SK-N-MC (cell line): ENCODE results near the gene ACOT9.

Experiments used
- DNase-seq: peaks from one replicate; pipeline ENCODE4 v3.0.0-alpha.2; 2011; ENCODE audit warnings: low read depth, low spot score
- H3K27ac ChIP-seq: fragments of 200-600 bp; sonication (generic); 2 replicates; pipeline ENCODE4 v1.5.1; 2016; ENCODE audit warnings: mixed run types
- H3K36me3 ChIP-seq: fragments of 200-600 bp; sonication (generic); 2 replicates; pipeline ENCODE4 v1.6.1; 2017; ENCODE audit warnings: antibody characterized with exemption, low read length, mixed read lengths; ENCODE audit not compliant: insufficient read depth
- H3K4me3 ChIP-seq: fragments of 200-600 bp; sonication (generic); 2 replicates; pipeline ENCODE4 v1.5.1; 2016
- H3K9ac ChIP-seq: fragments of 200-600 bp; sonication (generic); 2 replicates; pipeline ENCODE4 v1.8.0; 2017; ENCODE audit warnings: mixed run types, mixed read lengths; ENCODE audit not compliant: insufficient read length
- H3K9me3 ChIP-seq: fragments of 200-600 bp; sonication (generic); 2 replicates; pipeline ENCODE4 v1.6.1; 2017; ENCODE audit warnings: low read depth, mild to moderate bottlenecking, antibody characterized with exemption, low read length, moderate library complexity, mixed read lengths
- EZH2 ChIP-seq: fragments of 200-600 bp; sonication (generic); IDR thresholded peaks from one replicate; pipeline ENCODE4 v1.6.1; 2017; ENCODE audit warnings: antibody characterized with exemption
- FOXP2 ChIP-seq: optimal IDR thresholded peaks from 2 replicates; pipeline ENCODE3; 2011; ENCODE audit warnings: mild to moderate bottlenecking, moderate library complexity; ENCODE audit not compliant: insufficient read depth; ENCODE audit errors: extremely low read length, control extremely low read depth
- POLR2AphosphoS5 ChIP-seq: IDR thresholded peaks from 2 replicates; pipeline ENCODE4 v1.6.1; 2012; ENCODE audit warnings: mild to moderate bottlenecking, low read depth, low read length, borderline replicate concordance

Gene ACOT9

GRCh38 chrX:23770142-23770541 lies 27.1 kb upstream of the ACOT9 start:
- Histone ChIP-seq H3K9me3 (no peaks in the 10 kb centered on the region), H3K9ac (no peak overlapping the region), H3K4me3 (no peak overlapping the region), H3K36me3 (no peaks in the 10 kb centered on the region), H3K27ac (no peak overlapping the region)
- DNase-seq = no peak
- TF ChIP-seq EZH2 (no peak), FOXP2 (no peak), POLR2AphosphoS5 (no peak)

- Histone ChIP-seq H3K9ac (no peak overlapping the region), H3K9me3 (no peaks in the 10 kb centered on the region), H3K4me3 (no peak overlapping the region), H3K27ac (no peak overlapping the region), H3K36me3 (no peaks in the 10 kb centered on the region)
- TF ChIP-seq EZH2 = no peak
- TF ChIP-seq POLR2AphosphoS5 = no peak
- TF ChIP-seq FOXP2 = no peak
- no peak for DNase-seq
These were observed 23.8 kb upstream of the ACOT9 start for GRCh38 chrX:23766650-23767551.

DNA sequence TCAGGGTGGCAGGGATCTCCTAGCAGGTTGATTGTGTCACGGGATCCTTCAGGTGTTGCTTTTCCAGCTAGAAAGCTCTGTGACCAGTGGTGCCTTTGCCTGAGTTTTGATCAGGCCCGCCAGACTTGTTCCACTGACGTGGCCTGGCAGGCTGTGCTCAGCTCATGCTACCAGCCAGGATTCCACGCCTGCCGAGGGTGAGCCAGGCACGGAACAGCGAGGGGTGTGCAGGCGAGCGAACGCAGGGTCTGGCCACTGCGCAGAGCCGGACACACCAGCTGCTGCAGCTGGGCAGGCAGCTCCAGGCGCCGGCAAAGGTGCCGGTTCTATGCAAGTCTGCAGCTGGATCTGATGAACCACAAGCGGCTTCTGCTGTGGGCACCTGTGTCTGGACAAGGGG lies 22.8 kb upstream of the ACOT9 start:
- TF ChIP-seq EZH2 (no peak), POLR2AphosphoS5 (no peak), FOXP2 (no peak)
- H3K27ac ChIP-seq = no peak overlapping the region
- H3K4me3 ChIP-seq = no peak overlapping the region

GRCh38 chrX:23765449-23765848 lies 22.4 kb upstream of the ACOT9 start:
- Histone ChIP-seq H3K27ac (no peak overlapping the region), H3K9ac (no peak overlapping the region), H3K36me3 (no peaks in the 10 kb centered on the region), H3K9me3 (no peaks in the 10 kb centered on the region), H3K4me3 (no peak overlapping the region)
- no peak for TF ChIP-seq EZH2
- no peak for TF ChIP-seq FOXP2
- TF ChIP-seq POLR2AphosphoS5 = no peak
- no peak for DNase-seq

More for the DNA sequence above, 22.8 kb upstream of the ACOT9 start:
- Histone ChIP-seq H3K9ac (no peak overlapping the region), H3K9me3 (no peaks in the 10 kb centered on the region), H3K36me3 (no peaks in the 10 kb centered on the region)
- no peak for DNase-seq

DNA sequence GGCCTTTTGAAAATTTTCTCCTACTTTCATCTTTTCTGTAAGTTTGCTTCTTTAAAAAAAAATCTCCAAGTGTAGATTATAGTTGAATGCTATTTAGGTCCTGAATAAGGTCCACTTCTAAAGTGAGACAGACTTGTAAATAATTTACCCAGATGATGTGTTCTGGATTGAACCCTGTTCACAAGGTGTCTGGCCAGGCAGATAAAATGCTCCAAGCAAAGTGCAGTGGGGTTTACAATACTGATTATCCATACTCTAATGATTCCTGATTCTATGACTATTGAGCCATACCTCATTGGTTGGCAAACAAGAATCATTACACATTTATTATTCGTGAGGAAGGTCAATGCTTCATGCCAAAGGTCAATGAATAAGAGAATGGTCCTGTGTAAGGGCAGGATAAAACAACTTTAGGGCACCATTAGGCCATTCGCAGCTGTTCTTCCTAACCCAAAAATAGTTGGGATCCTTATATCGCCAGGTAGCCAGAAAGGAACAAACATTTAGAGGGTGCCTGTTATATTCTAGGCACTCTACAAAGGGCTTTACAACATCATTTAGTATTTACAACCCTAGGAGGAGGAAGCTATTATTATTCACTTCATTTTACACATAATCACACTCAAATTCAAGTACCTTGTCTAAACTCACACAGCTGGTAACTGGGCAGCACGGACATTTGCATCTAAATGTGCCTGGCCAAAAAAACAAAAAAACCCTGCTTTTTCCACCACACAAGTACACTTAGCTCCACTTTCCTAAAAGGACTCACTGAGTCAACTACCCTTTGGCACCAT lies 21.3 kb upstream of the ACOT9 start:
- Histone ChIP-seq H3K27ac (no peak overlapping the region), H3K4me3 (no peak overlapping the region), H3K9ac (no peak overlapping the region), H3K9me3 (no peaks in the 10 kb centered on the region), H3K36me3 (no peaks in the 10 kb centered on the region)
- TF ChIP-seq POLR2AphosphoS5 (no peak), EZH2 (no peak), FOXP2 (no peak)
- no peak for DNase-seq

- Histone ChIP-seq H3K9me3 (no peaks in the 10 kb centered on the region), H3K27ac (no peak overlapping the region), H3K9ac (no peak overlapping the region), H3K4me3 (no peak overlapping the region), H3K36me3 (no peaks in the 10 kb centered on the region)
- no peak for TF ChIP-seq EZH2
- no peak for TF ChIP-seq POLR2AphosphoS5
- no peak for TF ChIP-seq FOXP2
- no peak for DNase-seq
These were observed 16.7 kb upstream of the ACOT9 start for GRCh38 chrX:23759821-23760220.

GRCh38 chrX:23756165-23756564 lies 13.1 kb upstream of the ACOT9 start:
- Histone ChIP-seq H3K9me3 (no peaks in the 10 kb centered on the region), H3K4me3 (no peak overlapping the region), H3K27ac (no peak overlapping the region), H3K9ac (no peak overlapping the region), H3K36me3 (no peaks in the 10 kb centered on the region)
- TF ChIP-seq FOXP2 = no peak
- TF ChIP-seq POLR2AphosphoS5 = no peak
- no peak for TF ChIP-seq EZH2
- DNase-seq = no peak

GRCh38 chrX:23754664-23755063 lies 11.6 kb upstream of the ACOT9 start:
- Histone ChIP-seq H3K4me3 (no peak overlapping the region), H3K9me3 (no peaks in the 10 kb centered on the region), H3K9ac (no peak overlapping the region), H3K27ac (no peak overlapping the region), H3K36me3 (no peaks in the 10 kb centered on the region)
- no peak for DNase-seq
- TF ChIP-seq POLR2AphosphoS5 (no peak), FOXP2 (no peak), EZH2 (no peak)
